HS-27A (cell line): ENCODE data around the gene NIN.

Experiments used
- DNase-seq: peaks from one replicate; pipeline ENCODE4 v3.0.0-alpha.2; 2012; ENCODE audit warnings: low read depth, missing footprints

Gene NIN

GRCh38 chr14:50763382-50764007, 67.5 kb downstream of the NIN start:
- DNase-seq = peak; percentile 78

GRCh38 chr14:50762931-50763300, 68.0 kb downstream of the NIN start:
- no peak for DNase-seq

- DNase-seq = peak; percentile 68
Observed at GRCh38 chr14:50762001-50762930, 68.7 kb downstream of the NIN start.

GRCh38 chr14:50759800-50760543, 71.0 kb downstream of the NIN start:
- DNase-seq = no peak

- no peak for DNase-seq
Observed at GRCh38 chr14:50758945-50759344, 72.0 kb downstream of the NIN start.

- DNase-seq = no peak
Observed at GRCh38 chr14:50758305-50758704, 72.7 kb downstream of the NIN start.

- no peak for DNase-seq
Observed at GRCh38 chr14:50757702-50758101, 73.3 kb downstream of the NIN start.

GRCh38 chr14:50756300-50756699, 74.7 kb downstream of the NIN start:
- DNase-seq = no peak

GRCh38 chr14:50750323-50750722, 80.6 kb downstream of the NIN start:
- DNase-seq = no peak

- DNase-seq = no peak
Observed at GRCh38 chr14:50745401-50746058, 85.4 kb downstream of the NIN start.

- DNase-seq = no peak
Observed at GRCh38 chr14:50744231-50744630, 86.7 kb downstream of the NIN start.

GRCh38 chr14:50741567-50741966, 89.4 kb downstream of the NIN start:
- no peak for DNase-seq

GRCh38 chr14:50740856-50741255, 90.1 kb downstream of the NIN start:
- no peak for DNase-seq

- DNase-seq = no peak
Observed at GRCh38 chr14:50739186-50739585, 91.8 kb downstream of the NIN start.

GRCh38 chr14:50736932-50737419, 94.0 kb downstream of the NIN start:
- no peak for DNase-seq

GRCh38 chr14:50734950-50735695, 95.8 kb downstream of the NIN start:
- DNase-seq = no peak

- no peak for DNase-seq
Observed at GRCh38 chr14:50733494-50733893, 97.5 kb downstream of the NIN start.

- no peak for DNase-seq
Observed at GRCh38 chr14:50728836-50729235, 102.1 kb downstream of the NIN start.

- DNase-seq = no peak
Observed at GRCh38 chr14:50726372-50727107, 104.4 kb downstream of the NIN start.

- DNase-seq = no peak
Observed at GRCh38 chr14:50725761-50726160, 105.2 kb downstream of the NIN start.
